ENCODE results near the gene ZBTB7C.

The ZBTB7C gene

DNA sequence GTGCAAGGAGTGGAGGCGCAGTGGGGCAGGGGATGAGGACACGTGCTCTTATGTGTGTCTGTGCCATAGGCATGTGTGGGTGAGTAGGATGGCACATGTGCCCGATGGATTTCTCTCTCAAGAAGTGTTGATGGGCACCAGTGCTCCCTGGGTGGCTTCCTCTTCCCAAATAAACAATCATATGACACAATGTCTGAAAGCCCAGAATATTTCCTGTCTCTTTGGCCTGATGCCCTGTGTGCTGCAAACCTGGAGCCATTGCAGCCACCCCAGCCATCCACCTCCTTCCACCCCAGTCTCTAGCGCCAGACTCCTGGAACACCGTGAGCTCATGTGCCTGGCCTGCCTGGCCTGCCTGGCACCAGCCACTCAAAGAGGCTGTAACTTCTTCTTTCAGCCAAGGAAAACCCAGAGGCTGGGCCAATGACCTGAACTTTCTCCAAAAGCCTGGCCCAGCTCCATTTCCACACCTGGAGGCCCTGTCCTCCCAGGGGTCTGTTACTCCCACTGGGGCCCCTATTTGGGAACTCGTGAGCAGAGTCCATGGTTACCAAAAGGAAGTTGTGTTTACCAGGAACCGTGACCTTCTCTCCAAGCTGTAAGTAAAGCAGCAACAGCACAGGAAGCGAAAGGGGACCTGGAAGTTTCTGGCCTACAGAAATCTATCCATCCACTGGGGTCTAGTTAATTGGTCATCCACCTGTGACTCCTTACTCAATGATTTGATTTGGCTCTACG lies 9.5 kb upstream of the ZBTB7C start:
- DNase-seq (ENCODE audit: extremely low read depth in 1 of 2, low read depth in 1 of 2), result no peak

DNA sequence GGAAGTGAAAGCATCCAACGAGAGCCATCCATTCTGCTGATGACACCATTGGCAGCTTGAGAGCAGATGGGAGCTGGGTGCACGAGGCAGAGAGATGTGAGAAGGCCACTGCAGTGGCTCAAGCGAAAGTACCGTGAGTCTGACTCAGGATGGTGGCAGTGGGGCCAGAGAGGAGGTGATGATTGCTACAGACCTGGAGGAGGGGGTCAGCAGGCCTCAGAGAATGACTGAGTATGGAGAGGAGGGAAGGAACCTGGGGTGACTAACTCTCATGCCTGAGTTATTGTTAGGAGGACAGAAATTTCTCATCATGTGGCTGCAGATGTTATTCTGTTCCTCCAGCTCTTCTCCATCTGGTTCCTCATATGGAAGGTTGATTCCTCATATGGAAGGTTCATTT lies 8.8 kb upstream of the ZBTB7C start:
- no peak for DNase-seq (ENCODE audit: extremely low read depth in 1 of 2, low read depth in 1 of 2)

DNA sequence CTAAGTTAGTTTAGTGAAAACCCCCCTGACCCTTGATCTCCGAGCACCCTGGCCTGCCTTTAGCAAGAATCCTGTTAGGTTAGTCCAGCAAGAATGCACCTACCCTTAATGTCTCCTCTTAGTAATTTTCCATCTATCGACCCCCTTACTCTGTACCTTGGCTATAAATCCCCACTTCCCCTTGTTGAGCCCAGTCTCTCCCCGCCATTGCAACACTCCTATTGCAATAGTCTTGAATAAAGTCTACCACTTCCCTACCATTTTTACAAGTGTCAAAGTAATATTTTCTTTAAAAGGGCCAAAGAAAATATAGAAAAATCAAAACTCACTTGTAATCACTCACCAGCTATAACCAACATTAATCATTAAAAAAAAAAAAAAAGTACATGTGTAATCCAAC lies 4.2 kb upstream of the ZBTB7C start:
- DNase-seq (ENCODE audit: extremely low read depth in 1 of 2, low read depth in 1 of 2), result no peak

DNA sequence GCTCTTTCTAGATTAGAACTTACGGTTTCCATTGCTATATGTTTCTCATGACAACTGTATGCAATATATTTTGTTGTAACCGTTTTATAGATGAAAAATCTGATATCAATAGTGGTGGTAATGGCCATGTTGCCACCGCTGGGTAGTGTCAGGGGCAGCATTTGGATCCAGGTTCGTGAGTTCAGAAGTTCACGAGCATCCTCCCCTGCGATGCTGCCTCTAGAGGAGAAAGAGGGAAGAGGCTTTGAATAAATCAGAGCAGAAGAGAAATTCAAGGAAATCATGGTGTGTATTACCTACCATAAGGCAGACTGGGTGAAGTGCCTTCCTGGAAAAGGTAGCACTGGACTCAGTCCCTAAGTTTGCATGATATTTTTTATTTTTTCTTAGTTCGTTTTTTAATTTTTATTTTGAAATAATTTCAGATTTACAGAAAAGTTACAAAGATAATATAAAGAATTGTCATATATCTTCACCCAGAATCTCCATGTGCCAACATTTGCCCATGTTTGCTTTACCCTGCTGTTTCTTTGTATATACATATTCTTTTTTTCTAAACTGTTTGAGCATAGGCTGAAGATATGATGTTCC lies 3.3 kb upstream of the ZBTB7C start:
- peak in 1 of 2 donors; percentile 9 for DNase-seq (ENCODE audit: extremely low read depth in 1 of 2, low read depth in 1 of 2)

DNA sequence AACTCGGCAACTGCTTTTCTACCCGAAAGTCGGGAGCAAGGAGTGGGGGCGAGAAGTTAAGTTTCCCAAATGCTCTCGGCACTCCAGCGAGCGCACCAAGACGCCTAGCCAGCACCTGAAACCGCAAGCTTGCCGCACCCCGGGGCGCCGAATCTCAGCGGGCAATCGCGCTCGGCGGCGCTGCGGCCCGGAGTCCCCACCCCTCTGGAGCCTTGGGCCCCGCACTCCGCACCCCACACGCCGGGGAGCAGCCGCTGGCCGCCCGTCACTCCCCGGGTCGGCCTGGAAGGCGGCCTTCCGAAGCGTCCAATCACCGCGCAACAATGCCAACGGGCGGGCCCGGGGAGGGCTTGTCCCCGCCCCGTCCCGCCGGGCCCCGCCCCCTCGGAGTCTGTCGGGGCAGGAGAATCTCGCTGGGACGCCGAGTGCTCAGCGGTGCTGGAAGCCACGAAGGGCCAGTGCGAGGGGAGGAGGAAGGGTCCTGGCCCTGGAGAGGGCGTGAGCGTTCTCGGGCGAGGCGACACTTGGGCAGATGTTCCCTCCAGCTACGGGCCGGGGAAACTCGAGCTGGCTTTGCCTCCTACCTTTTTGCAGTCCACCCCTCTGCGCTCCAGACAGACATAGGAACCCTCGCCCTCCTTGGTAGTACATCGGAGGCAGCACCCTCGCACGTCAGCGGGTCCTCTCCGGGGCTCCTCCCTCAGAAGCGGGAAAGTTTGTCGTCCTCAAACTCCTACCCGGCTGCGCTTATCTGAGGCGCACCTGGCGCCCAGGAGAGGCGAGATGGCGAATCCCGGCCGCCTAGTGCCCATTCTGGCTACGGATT lies 1.1 kb upstream of the ZBTB7C start:
- DNase-seq (ENCODE audit: extremely low read depth in 1 of 2, low read depth in 1 of 2), result peak; percentile 62 to 69

DNA sequence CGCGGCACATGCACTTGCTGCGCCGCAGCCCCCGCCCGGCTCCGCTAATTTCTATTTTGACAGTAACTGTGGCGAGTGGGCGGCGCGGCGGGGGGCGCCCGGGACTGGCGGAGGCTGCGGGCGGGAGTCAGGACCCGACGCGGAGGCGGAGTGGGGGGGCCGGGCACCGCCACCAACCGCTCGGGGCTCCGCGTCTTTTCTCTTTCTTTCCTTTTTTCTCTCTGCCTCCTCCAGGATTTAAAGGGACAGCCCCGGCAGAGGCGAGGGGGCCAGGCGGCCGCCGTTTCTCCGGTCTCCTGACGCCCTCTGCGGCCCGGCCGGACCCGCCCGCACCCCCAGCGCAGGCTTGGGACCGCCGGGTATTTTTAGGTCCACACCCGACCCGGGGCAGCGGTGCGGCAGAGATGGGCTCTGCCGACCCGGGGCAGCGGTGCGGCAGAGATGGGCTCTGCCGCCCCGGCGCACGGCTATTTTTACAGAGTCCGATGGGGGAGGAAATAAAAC lies 460 bp upstream of the ZBTB7C start:
- DNase-seq (ENCODE audit: extremely low read depth in 1 of 2, low read depth in 1 of 2), result no peak

DNA sequence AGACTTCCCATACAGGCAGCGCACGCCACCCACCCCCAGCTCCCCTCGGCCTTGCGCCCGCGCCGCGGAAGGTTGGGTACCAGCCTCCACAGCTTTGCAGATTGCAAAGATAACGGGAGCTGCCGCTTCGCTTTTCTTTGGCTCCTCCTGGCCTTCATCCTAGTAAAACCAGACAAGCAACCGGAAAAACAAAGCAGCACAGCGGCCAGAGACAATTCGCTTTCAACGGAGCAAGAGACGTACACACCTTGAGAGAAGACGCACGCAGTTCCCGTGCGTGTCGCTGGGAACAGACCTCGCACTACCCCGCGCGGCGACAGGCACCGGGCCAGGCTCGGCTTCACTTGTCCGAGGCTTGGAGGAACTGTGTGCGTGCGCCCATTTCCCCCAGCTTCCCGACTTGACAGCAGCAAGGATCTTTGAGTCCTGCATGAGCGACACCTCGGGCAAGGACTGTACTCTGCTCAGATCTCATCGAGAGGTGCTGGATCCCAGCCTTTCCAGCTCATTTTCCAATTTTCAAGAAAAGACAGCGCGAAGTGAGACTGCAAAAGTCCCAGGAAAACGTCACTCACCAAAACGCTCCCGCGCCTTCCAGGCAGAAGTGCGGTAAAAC lies 964 bp downstream of the ZBTB7C start:
- DNase-seq (ENCODE audit: extremely low read depth in 1 of 2, low read depth in 1 of 2), result no peak

DNA sequence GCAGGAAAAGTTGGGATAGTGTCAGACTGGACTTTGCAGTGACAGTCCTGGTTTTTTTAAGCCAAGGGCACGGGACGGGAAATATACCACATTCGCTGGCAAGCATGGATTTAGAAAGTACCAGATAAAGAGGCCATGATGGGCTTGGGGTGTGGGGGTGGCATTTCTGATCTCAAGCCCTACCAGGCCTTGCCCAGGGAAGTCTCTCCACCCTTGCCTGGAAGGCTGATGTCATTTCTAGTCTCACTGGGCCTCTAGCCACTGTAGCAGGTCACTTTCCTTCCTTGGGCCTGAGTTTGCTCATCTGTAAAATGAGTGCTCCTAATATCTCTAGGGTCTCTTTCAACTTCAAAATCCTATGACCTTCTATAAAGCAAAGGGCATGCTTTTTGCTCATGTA lies 1.8 kb downstream of the ZBTB7C start:
- DNase-seq (ENCODE audit: extremely low read depth in 1 of 2, low read depth in 1 of 2), result no peak

DNA sequence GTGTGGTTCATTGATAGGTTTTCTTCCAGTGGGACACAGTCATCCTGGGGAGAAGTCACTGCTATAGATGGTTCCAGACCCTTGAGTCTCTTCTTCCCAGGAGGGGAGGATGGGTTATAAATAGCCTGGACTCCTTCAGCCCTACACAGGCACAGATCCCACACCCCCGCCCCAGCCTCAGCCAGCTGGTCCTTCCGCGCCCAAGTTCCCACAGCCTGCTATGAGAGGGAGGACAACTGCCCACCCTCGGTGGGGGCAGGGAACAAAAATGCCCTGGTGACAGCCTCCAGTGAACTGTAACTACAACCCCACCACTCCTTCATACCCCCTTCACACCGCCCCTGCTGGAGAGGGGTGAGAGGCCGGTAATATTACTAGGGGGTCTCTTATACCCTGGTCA lies 3.2 kb downstream of the ZBTB7C start:
- DNase-seq (ENCODE audit: extremely low read depth in 1 of 2, low read depth in 1 of 2), result no peak

DNA sequence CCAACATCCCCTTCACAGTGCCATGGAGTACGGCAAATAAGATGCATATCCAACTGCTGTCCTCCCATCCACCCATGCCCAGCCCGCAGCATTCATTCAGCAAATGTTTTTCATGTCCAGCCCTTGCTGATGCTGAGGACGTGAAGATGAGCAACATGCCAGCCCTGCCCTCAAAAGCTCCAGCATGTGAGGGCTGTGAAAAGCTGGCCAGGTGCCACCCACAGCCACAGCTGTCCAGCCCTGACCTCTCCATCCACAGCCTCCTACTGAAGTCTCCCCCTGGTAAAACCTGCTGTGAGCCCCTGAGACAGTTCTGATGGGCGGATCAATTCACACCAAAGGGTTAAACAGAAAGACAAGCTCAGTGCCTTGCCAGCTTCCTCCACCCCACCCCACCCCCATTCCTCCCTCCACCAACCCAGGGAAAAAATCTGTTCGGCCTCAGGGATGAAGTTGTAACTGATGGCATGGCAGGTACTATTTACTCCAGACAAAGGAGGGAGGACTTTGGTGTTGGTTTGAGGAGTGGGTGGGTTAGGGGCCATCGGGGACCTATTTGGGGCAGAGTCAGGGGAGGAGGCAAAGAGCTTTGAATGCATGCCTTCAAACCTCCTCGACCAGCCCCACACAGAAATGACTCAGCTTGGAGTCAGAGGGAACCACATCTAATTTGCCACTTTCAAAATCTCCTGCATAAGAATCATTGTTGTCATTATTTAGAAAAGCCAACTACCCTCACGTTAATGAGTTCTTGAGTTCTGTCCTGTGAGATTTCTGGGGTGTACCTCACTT lies 4.3 kb downstream of the ZBTB7C start:
- DNase-seq (ENCODE audit: extremely low read depth in 1 of 2, low read depth in 1 of 2), result no peak

DNA sequence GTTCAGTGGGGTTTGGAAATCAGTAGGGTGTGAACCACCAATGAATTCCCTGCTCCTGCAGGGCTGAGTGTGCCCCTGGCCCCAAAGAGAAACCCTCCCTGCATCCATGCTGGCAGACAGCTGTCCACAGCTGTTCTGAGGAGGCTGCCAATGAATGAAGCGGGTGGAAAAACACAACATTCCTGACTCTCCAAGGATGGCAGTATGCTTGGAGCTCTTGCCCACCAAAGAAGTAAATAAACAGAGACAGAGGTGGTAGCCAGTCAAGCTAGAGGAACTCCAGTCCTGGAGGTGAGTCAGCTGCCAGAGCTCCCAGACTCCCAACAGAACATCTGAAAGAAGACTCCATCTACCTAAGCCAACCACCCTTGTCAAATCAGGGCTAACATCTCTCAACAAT lies 6.2 kb downstream of the ZBTB7C start:
- no peak for DNase-seq (ENCODE audit: extremely low read depth in 1 of 2, low read depth in 1 of 2)

DNA sequence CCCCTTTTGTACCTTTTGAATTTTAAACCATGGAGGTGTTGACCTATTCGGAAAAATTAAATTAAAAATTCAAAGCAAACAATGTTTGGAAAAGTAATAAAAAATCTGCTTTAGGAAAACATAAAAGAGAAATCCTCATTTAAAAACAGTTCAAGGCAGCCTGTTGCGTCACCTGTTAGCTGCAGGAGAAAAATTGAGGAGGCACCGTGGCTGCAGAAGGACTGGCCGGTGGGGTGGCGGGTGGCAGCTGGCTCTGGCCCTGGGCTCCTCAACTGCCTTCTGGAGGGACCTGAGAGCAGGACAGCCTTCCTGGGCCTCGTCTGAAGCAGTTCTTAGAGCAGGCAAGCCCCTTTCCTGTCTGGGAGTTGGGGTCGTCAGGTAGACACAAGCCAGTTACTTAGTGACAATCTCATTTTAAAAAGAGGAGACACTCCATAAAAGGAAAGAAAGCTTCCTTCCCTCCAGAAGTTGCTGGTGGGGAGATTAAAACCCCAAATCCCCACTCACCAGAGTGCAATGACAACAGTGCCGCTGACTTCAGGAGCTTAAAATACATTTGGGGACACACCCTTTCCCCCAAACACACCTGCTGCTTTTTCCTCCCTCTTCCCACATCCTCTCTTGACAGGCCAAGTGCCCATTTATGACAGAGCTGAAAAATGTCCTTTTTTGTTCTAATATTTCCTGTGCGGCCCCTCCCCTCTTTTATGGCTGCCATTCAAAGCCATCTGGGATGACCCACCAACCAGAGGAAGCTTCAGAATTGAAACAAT lies 9.7 kb downstream of the ZBTB7C start:
- no peak for DNase-seq (ENCODE audit: extremely low read depth in 1 of 2, low read depth in 1 of 2)

DNA sequence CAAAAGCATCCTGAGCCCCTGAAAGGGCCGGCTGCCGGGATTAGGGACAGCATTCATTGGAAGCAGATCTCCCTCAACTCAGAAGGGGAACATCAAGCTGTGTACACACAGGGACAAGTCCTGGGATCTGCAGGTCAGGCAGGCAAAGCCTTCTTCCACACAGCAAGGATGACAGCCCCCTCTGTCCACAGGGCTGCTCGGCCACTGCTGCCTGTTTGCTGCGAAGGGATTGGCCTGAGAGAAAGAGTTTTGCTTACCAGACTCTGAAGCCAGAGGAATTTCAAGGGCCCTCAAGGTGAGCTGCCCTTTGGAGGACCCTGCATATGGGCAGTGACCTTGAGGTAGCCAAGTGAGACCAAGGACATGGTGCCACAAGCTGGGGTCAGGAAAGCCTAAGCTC lies 11.1 kb downstream of the ZBTB7C start:
- DNase-seq (ENCODE audit: extremely low read depth in 1 of 2, low read depth in 1 of 2), result no peak

DNA sequence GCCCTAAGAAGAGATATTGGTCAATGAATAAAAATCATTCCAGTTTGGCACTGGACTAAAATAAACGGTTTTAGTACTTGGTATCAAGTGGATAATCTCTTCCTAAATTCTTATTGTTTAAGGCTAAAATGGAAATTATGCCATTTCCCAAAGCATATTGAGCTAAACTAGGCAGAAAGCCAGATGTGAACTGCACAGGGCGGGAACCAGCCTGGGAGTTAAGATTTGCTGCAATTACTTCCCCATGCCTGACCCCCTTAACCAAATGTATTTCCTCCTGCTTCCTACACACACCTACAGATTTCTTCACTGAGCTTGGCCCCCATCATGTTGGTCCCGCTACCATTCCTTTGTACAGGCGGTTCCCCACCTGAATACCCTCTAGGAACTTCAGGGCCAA lies 12.2 kb downstream of the ZBTB7C start:
- no peak for DNase-seq (ENCODE audit: extremely low read depth in 1 of 2, low read depth in 1 of 2)

DNA sequence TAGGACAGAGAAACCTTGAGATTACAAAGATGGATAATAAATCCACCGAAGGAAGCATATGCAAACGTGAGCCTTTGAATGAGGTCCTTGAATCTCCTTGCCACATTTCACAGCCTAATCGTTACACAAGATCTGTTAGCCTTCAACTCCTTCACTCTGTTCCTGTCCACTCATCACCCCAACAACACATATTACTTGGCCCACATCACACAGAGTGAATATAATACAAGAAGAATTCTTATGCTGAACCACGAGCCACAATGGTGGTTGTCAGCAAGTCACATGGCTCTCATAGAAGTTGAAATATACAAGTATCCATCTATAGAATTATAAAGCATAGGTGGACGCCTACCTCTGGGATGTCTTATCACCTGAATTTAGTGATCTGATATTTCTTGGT lies 12.6 kb downstream of the ZBTB7C start:
- no peak for DNase-seq (ENCODE audit: extremely low read depth in 1 of 2, low read depth in 1 of 2)

DNA sequence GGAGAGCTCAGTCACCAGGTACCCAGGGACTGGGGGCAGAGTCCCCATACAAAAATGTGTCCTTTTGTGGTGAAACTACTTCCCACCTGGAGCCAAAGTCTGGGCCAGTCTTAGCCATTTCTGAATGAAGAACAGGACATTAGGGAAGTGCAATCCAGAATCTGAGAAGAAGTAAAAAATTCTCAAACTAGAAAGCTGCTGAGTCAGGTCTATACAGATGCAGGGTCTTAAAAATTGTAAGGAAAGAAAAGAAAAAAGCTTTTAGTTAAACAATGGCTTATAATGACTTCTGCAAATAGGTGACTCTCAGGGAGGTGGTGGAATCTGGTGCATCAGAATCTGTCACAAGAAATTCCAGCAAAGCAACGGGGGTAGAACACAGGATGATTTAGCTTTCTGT lies 13.5 kb downstream of the ZBTB7C start:
- no peak for DNase-seq (ENCODE audit: extremely low read depth in 1 of 2, low read depth in 1 of 2)

DNA sequence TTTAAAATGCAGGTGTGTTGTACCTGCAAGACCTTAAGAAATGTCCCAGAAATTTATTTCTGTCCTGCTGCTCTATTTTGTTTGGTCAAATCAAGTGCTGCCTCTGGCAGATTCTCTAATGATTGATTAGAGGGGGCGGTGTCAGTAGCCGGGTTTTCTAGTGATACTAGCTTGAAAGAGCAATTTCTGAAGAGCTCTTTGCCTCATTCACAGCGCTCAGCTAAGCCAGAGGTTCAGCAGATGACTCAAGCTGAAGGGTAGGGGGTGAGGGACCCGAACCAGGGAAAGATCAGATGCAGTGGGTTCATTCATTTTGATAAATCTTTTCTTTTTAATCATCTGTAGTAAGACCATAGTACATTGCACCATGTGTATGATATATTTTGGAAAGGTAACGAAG lies 15.0 kb downstream of the ZBTB7C start:
- DNase-seq (ENCODE audit: extremely low read depth in 1 of 2, low read depth in 1 of 2), result no peak

DNA sequence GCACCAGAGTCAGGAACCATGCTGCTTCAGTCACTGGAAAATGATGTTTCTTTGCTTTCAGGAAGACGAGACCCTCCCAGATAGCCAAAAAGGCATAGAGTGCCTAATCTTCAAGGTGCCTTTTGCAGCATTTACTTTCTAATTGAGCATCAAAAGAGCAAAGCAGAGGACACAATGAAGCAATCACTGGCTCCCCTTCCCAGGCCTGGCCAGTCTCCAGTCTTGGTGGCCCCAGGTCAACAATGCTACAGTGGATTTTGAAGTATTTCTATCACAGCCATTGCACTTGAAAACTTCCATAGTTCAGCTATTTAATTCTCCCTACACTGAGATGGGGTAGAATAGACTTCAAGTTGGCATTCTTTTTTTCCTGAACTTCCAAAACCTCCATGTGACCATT lies 15.4 kb downstream of the ZBTB7C start:
- DNase-seq (ENCODE audit: extremely low read depth in 1 of 2, low read depth in 1 of 2), result no peak

DNA sequence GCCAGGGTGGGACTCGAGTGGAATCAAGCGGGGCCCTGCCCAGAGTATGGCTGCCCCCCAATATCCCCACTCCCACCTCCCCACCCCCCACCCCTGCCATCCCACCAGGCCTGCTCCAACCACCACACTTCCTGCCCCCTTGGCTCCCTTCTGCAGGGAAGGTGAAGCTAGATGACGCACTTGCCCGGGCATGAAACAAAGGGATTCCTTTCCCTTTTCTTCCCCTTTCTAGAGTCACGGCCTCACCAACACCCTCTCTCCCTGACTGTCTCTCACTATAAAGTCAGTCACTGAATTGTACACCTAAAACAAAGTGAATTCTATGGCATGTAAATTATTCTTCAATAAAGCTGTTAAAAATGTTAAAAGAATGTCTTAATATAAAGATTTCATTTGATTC lies 16.0 kb downstream of the ZBTB7C start:
- no peak for DNase-seq (ENCODE audit: extremely low read depth in 1 of 2, low read depth in 1 of 2)

DNA sequence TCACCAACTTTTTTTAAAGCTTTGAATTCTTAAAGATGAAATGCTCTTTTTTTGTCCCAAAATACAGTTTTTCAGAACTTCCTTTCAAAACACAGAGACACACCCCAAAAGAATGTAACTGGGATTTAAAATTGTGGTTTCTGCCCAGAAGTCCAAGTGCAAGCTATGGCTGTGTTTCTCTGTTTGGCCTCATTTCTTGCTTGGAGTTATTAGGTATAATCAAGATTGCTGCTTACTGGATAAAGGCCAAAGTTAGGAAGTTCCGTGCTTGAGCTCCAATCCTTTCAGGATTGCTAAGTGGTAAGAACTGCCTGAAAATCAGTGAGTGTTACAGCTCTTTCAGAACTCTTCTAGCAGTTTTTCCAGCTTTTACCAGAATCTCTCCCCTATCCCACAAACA lies 16.9 kb downstream of the ZBTB7C start:
- DNase-seq (ENCODE audit: extremely low read depth in 1 of 2, low read depth in 1 of 2), result no peak

All from stimulated activated CD8-positive, alpha-beta memory T cell treated with anti-CD3 and anti-CD28 coated beads, Interleukin-7, amount 100 ng/mL, for 48 hours (primary cell).